Thyroid gland (tissue), 4 donors: ENCODE data around the gene ATPAF1. TPM values are rescaled to one million over a fixed set of nuclear protein-coding genes. Genes with fewer than 3 reads are reported as not detected.
A peak's percentile ranks its signal among the peaks of the same experiment; 100 is the strongest.

Source experiments
- DNase-seq, 2 donors: peaks; one replicate each; pipeline ENCODE4 v3.0.0-alpha.2; 2019
- H3K27ac ChIP-seq, 3 donors: fragments of 200-600 bp; sonication (generic); 1 replicate in 2 of 3; 2 replicates in 1 of 3; pipeline ENCODE4 v1.5.1; 2016 to 2019; ENCODE audit warnings: mild to moderate bottlenecking in 1 of 3, moderate library complexity in 1 of 3
- H3K27me3 ChIP-seq: fragments of 200-600 bp; sonication (generic); one replicate; pipeline ENCODE4 v1.5.1; 2019
- H3K36me3 ChIP-seq, 2 donors: fragments of 200-600 bp; sonication (generic); one replicate each; pipeline ENCODE4 v1.5.1; 2016 to 2019
- H3K4me1 ChIP-seq, 2 donors: fragments of 200-600 bp; sonication (generic); one replicate each; pipeline ENCODE4 v1.5.1; 2017 to 2019
- H3K4me3 ChIP-seq, 3 donors: fragments of 200-600 bp; sonication (generic); replicated peaks in 1 of 3; 1 replicate in 2 of 3; 2 replicates in 1 of 3; pipeline ENCODE4 v1.5.1; 2016; ENCODE audit warnings: mild to moderate bottlenecking in 1 of 3
- H3K9me3 ChIP-seq: fragments of 200-600 bp; sonication (generic); one replicate; pipeline ENCODE4 v1.5.1; 2017
- CTCF ChIP-seq, 6 experiments: fragments of 200-600 bp in 3 of 6; fragments of 450-650 bp in 3 of 6; sonication (generic) in 3 of 6; IDR thresholded peaks; one replicate each; pipeline ENCODE4 v1.5.1; 2016 to 2019; ENCODE audit warnings: antibody characterized with exemption in 6 of 6, mild to moderate bottlenecking in 2 of 6, inconsistent platforms in 1 of 6, moderate library complexity in 1 of 6
- POLR2A ChIP-seq, 2 donors: fragments of 450-650 bp; IDR thresholded peaks; one replicate each; pipeline ENCODE4 v1.6.1; 2017; ENCODE audit warnings: antibody characterized with exemption in 2 of 2, mild to moderate bottlenecking in 2 of 2, moderate library complexity in 1 of 2
- WGBS, 2 donors: methylation state at CpG; one replicate each; pipeline ENCODE4 v1.1.5; 2017; 5-methylcytosine and 5-hydroxymethylcytosine counted together
- intact Hi-C: fragments of 100-400 bp; cut with DNase I; formaldehyde crosslinking; loops from one replicate; pipeline ENCODE4 v1.15.1; 2023
- total RNA-seq, 4 donors: library from RNA; depleted of rRNA; stranded (reverse); fragments of >200 nt; gene quantifications; one replicate each; pipeline ENCODE4 v1.2.3, GENCODE V29; 2016

ATPAF1 gene
- total RNA-seq, 4 donors from 2014 or later = 48.0 to 85.6 (median 56.3) TPM

DNA sequence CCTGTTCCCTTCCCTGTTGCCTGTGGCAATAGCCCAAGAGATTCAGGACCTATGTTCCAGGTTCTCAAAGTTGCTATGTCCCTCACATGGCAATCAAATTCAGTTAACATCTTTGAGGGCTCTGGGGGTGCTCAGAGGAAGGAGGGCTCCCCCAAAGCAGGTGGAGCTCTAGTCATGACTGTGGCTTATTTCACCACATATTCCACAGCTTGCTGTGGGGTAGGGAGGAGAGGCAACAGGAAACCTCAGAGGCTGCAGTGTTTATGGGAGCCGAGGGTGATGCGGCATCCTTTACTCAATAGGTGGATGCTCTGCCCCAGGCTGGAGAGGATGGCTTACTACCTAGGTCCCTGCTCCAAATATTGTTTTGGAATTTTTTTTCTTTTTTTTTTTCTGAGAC, 62.9 kb downstream of the ATPAF1 start:
- no peak for DNase-seq
- intact Hi-C loops = no loop called here
- Histone ChIP-seq H3K27ac (no peak overlapping the region), H3K27me3 (no peaks in the 10 kb centered on the region), H3K4me1 (peaks cover 9 to 14% of the 10 kb centered on the region in 2 donors), H3K36me3 (peaks cover 0 to 10% of the 10 kb centered on the region in 2 donors), H3K4me3 (no peak overlapping the region), H3K9me3 (no peaks in the 10 kb centered on the region)
- WGBS, 2 donors = 65 to 74% methylated on average over 2 of the region's 2 CpGs
- TF ChIP-seq CTCF (IDR thresholded peaks at IDR 0.05) (no peak), POLR2A (IDR thresholded peaks at IDR 0.05) (no peak)

GRCh38 chr1:46603858-46604549, 64.2 kb downstream of the ATPAF1 start, which contains the start of gene MKNK1:
TSS of gene MKNK1 (minus strand) at chr1:46604268. CDS start at chr1:46583327, 20,941 bp downstream.
- H3K4me3 ChIP-seq = peak within 1 kb of the TSS; percentile 54 to 87 (median 83)
- H3K4me1 ChIP-seq = peaks cover 9 to 14% of the 10 kb centered on the region in 2 donors
- no peaks in the 10 kb centered on the region for H3K27me3 ChIP-seq
- peak; percentile 98 to 99 for DNase-seq
- peak within 1 kb of the TSS; percentile 27 to 76 (median 66) for H3K27ac ChIP-seq
- intact Hi-C loops = loop anchor here (5.0 kb wide), 1 partner anchor 118 kb away; no protein-coding TSS in a partner anchor
- no peaks in the 10 kb centered on the region for H3K9me3 ChIP-seq
- H3K36me3 ChIP-seq = no peaks in the 10 kb centered on the region
- WGBS, 2 donors = 0 to 1% methylated on average over 41 to 44 of the region's 53 CpGs
- TF ChIP-seq CTCF (IDR thresholded peaks at IDR 0.05) (no peak), POLR2A (IDR thresholded peaks at IDR 0.05) (peak; percentile 49 to 98)

GRCh38 chr1:46603481-46603857, 64.7 kb downstream of the ATPAF1 start:
- H3K27ac ChIP-seq = peak overlapping the region in 2 of 3 donors; percentile 66 to 76
- peak in 1 of 2 donors; percentile 11 for DNase-seq
- peak overlapping the region; percentile 54 to 87 (median 83) for H3K4me3 ChIP-seq
- H3K36me3 ChIP-seq = no peaks in the 10 kb centered on the region
- TF ChIP-seq CTCF (IDR thresholded peaks at IDR 0.05) (no peak), POLR2A (IDR thresholded peaks at IDR 0.05) (no peak)
- 0 to 3% methylated on average over 2 of the region's 2 CpGs for WGBS, 2 donors
- intact Hi-C loops = loop anchor here (5.0 kb wide), 1 partner anchor 119 kb away; no protein-coding TSS in a partner anchor
- peaks cover 9 to 14% of the 10 kb centered on the region in 2 donors for H3K4me1 ChIP-seq
- no peaks in the 10 kb centered on the region for H3K27me3 ChIP-seq
- no peaks in the 10 kb centered on the region for H3K9me3 ChIP-seq

DNA sequence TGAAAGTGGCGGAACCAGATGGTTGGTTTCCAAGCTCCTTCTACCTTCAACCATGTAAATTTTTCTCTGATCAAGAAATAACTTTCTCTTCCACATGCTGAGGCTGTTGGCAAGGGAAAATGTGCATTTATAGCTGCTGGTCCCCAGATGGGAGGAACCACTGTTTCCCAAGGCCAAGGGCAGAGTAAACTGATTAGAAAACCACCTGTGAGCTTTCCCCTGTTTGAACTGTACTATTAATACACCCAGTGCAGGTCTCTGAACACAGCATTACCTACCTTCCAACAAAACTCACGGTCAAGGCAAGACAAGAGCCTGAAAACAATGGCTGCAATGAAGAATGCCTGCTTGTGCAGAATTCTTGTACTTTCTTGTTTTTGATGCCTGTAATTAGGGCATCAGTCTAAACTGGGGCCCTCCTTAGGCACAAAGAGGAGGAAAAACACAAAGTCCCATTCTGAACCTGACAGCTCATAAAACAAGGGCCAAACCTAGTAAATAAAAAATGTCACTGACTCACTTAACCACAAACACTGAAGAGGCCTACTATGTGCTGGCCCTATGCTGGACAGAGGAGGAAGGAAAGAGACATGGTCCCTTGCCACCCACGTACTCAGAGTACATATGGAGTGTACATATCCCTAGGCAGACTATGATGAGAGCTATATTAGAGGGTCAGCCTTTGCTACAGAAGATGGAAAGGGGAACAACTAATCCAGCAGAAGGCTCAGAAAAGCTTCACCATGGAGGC, 66.7 kb downstream of the ATPAF1 start:
- H3K27me3 ChIP-seq = no peaks in the 10 kb centered on the region
- H3K9me3 ChIP-seq = no peaks in the 10 kb centered on the region
- no peak overlapping the region for H3K27ac ChIP-seq
- no peak for TF ChIP-seq POLR2A (IDR thresholded peaks at IDR 0.05)
- no peak for TF ChIP-seq CTCF (IDR thresholded peaks at IDR 0.05)
- peaks cover 6 to 14% of the 10 kb centered on the region in 2 donors for H3K4me1 ChIP-seq
- DNase-seq = no peak
- no peaks in the 10 kb centered on the region for H3K36me3 ChIP-seq
- no peak overlapping the region for H3K4me3 ChIP-seq
- intact Hi-C loops = loop anchor here (5.0 kb wide), 1 partner anchor 121 kb away; no protein-coding TSS in a partner anchor
- 92 to 99% methylated on average over 3 of the region's 3 CpGs for WGBS, 2 donors
